Cardiac muscle cell (in vitro differentiated cells and primary cell): ENCODE data around the gene QSOX1. TPM values are rescaled to one million over a fixed set of nuclear protein-coding genes. Genes with fewer than 3 reads are reported as not detected.
"Not testable (repeated sequence)": the region's sequence is repeated elsewhere in the genome, so short reads cannot be mapped to it uniquely, and the experiment has no call there.

Experiments used
- DNase-seq, 2 donors: peaks; one replicate each; pipeline versions ENCODE4 v3.0.0 to v3.0.0-alpha.2; 2010 to 2017; ENCODE audit warnings: low read depth in 1 of 2, low spot score in 1 of 2
- H3K27ac ChIP-seq: fragments of 200-600 bp; sonication (generic); 2 replicates; pipeline ENCODE4 v1.5.1; 2016
- H3K27me3 ChIP-seq: fragments of 200-600 bp; sonication (generic); 2 replicates; pipeline ENCODE4 v1.6.0; 2016; ENCODE audit warnings: control low read depth
- H3K36me3 ChIP-seq: fragments of 200-600 bp; sonication (generic); 2 replicates; pipeline ENCODE4 v1.5.1; 2016; ENCODE audit warnings: control low read depth
- H3K4me1 ChIP-seq: fragments of 200-600 bp; sonication (generic); 2 replicates; pipeline ENCODE4 v1.8.1; 2017; ENCODE audit warnings: low read depth, mild to moderate bottlenecking, mixed run types
- H3K4me3 ChIP-seq: fragments of 200-600 bp; sonication (generic); 2 replicates; pipeline ENCODE4 v1.5.1; 2016; ENCODE audit warnings: mild to moderate bottlenecking
- H3K9me3 ChIP-seq: fragments of 200-600 bp; sonication (generic); 2 replicates; pipeline ENCODE4 v1.5.1; 2017; ENCODE audit warnings: low read depth, mild to moderate bottlenecking, control low read depth
- polyA plus RNA-seq: library from polyadenylated mRNA; unstranded; fragments of >200 nt; fragmentation: Nextera tagmentation; extraction: Ambion mirVana; gene quantifications from 2 replicates; pipeline ENCODE4 v1.2.1, GENCODE V29; 2016
- total RNA-seq: library from RNA; depleted of rRNA; stranded (reverse); fragments of >200 nt; gene quantifications from 2 replicates; pipeline ENCODE4 v1.2.3, GENCODE V29; 2016
- TF ChIP-seq, protein P1 (sequence below): IDR thresholded peaks from 2 replicates; pipeline ENCODE4 v1.5.1; 2012; ENCODE audit warnings: low read depth, mild to moderate bottlenecking, low read length

QSOX1 gene
- total and polyA plus RNA-seq, 2 experiments from 2014 or later = 23.2 to 37.8 TPM

GRCh38 chr1:180117764-180118116 lies 36.9 kb upstream of the QSOX1 start:
- no peak overlapping the region for H3K4me3 ChIP-seq
- TF ChIP-seq, protein P1, sequence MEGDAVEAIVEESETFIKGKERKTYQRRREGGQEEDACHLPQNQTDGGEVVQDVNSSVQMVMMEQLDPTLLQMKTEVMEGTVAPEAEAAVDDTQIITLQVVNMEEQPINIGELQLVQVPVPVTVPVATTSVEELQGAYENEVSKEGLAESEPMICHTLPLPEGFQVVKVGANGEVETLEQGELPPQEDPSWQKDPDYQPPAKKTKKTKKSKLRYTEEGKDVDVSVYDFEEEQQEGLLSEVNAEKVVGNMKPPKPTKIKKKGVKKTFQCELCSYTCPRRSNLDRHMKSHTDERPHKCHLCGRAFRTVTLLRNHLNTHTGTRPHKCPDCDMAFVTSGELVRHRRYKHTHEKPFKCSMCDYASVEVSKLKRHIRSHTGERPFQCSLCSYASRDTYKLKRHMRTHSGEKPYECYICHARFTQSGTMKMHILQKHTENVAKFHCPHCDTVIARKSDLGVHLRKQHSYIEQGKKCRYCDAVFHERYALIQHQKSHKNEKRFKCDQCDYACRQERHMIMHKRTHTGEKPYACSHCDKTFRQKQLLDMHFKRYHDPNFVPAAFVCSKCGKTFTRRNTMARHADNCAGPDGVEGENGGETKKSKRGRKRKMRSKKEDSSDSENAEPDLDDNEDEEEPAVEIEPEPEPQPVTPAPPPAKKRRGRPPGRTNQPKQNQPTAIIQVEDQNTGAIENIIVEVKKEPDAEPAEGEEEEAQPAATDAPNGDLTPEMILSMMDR = no peak
- H3K4me1 ChIP-seq = peaks cover 6% of the 10 kb centered on the region
- peaks cover 4% of the 10 kb centered on the region for H3K36me3 ChIP-seq
- H3K9me3 ChIP-seq = no peaks in the 10 kb centered on the region
- no peaks in the 10 kb centered on the region for H3K27me3 ChIP-seq
- no peak overlapping the region for H3K27ac ChIP-seq
- peak in 1 of 2 donors; percentile 66 for DNase-seq

GRCh38 chr1:180119837-180120236 lies 34.8 kb upstream of the QSOX1 start:
- Histone ChIP-seq H3K27ac (no peak overlapping the region), H3K4me3 (no peak overlapping the region), H3K9me3 (no peaks in the 10 kb centered on the region), H3K4me1 (peaks cover 6% of the 10 kb centered on the region), H3K36me3 (peaks cover 2% of the 10 kb centered on the region), H3K27me3 (no peaks in the 10 kb centered on the region)
- TF ChIP-seq, protein P1 = no peak
- DNase-seq = no peak

DNA sequence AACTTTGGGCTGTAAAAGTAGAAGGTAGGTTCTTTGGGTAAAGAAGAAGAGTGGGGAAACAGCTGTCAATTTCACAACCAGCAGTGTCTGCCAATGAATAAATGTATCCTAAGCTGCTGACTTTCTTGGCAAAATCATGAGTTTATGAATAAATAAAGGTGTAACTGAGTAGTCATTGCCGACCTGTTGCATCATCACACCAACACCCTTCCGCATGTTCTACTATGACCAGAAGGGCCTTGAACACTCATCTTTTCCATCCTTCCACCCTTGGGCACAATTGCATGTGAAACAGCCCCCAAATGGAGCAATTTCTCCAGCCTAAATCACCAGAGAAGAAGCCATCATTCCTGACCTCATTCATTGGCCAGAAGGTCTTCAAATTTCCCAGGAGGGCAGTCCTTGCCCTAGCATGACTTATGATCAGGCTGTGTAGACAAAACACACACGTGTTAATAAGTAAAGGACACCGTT lies 31.2 kb upstream of the QSOX1 start:
- no peaks in the 10 kb centered on the region for H3K4me1 ChIP-seq
- H3K9me3 ChIP-seq = no peaks in the 10 kb centered on the region
- TF ChIP-seq, protein P1 = no peak
- H3K27me3 ChIP-seq = no peaks in the 10 kb centered on the region
- no peak overlapping the region for H3K4me3 ChIP-seq
- DNase-seq = peak in 1 of 2 donors; percentile 25
- no peak overlapping the region for H3K27ac ChIP-seq
- no peaks in the 10 kb centered on the region for H3K36me3 ChIP-seq

- H3K4me3 ChIP-seq = no peak overlapping the region
- no peaks in the 10 kb centered on the region for H3K36me3 ChIP-seq
- H3K27ac ChIP-seq = no peak overlapping the region
- no peaks in the 10 kb centered on the region for H3K27me3 ChIP-seq
- H3K4me1 ChIP-seq = no peaks in the 10 kb centered on the region
- no peaks in the 10 kb centered on the region for H3K9me3 ChIP-seq
- TF ChIP-seq, protein P1 = no peak
- no peak for DNase-seq
Measured at GRCh38 chr1:180130651-180131050, 24.0 kb upstream of the QSOX1 start.

GRCh38 chr1:180131510-180131909 lies 23.2 kb upstream of the QSOX1 start:
- H3K4me3 ChIP-seq = no peak overlapping the region
- no peaks in the 10 kb centered on the region for H3K36me3 ChIP-seq
- H3K27me3 ChIP-seq = no peaks in the 10 kb centered on the region
- H3K27ac ChIP-seq = no peak overlapping the region
- no peaks in the 10 kb centered on the region for H3K4me1 ChIP-seq
- H3K9me3 ChIP-seq = no peaks in the 10 kb centered on the region
- TF ChIP-seq, protein P1 = no peak
- DNase-seq = peak in 1 of 2 donors; percentile 93

DNA sequence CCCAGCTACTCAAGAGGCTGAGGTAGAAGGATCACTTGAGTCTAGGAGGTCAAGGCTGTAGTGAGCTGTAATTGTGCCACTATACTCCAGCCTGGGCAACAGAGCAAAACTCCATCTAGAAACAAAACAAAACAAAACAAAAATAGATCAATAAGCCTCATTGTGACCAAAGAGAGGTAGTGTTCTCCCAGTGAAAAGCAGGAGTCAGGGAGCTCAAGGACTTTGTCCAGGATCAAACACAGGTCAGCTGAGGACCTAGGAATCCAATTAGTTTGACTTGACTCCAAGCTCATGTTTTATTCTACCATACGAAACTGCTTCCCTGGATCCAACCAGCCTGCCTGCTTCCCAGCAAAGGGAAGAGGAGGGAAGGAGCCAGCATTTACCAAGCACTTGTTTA lies 21.5 kb upstream of the QSOX1 start:
- H3K27ac ChIP-seq = no peak overlapping the region
- no peak for DNase-seq
- no peaks in the 10 kb centered on the region for H3K9me3 ChIP-seq
- no peak overlapping the region for H3K4me3 ChIP-seq
- H3K36me3 ChIP-seq = no peaks in the 10 kb centered on the region
- H3K27me3 ChIP-seq = no peaks in the 10 kb centered on the region
- no peaks in the 10 kb centered on the region for H3K4me1 ChIP-seq
- TF ChIP-seq, protein P1 = no peak

- H3K27me3 ChIP-seq, DNase-seq, H3K27ac ChIP-seq, H3K36me3 ChIP-seq, H3K9me3 ChIP-seq, H3K4me1 ChIP-seq, H3K4me3 ChIP-seq: not testable (repeated sequence)
Measured at GRCh38 chr1:180133688-180134087, 21.0 kb upstream of the QSOX1 start.
